A204.1 (cell line): ENCODE data around the gene RPL31.

Experiments
- FAIRE-seq: peaks from 2 replicates; lab custom pipeline; 2012; peaks lifted over from hg19 to GRCh38; lab: Jason Lieb, UNC

RPL31 gene

GRCh38 chr2:100976061-100976460 is 26.0 kb upstream of the RPL31 start:
- no peak for FAIRE-seq

- no peak for FAIRE-seq
Measured at GRCh38 chr2:100976645-100977391, 25.3 kb upstream of the RPL31 start.

GRCh38 chr2:100977511-100977910 is 24.6 kb upstream of the RPL31 start:
- no peak for FAIRE-seq

- FAIRE-seq: no peak
Measured at GRCh38 chr2:100978582-100979191, 23.4 kb upstream of the RPL31 start.

- FAIRE-seq: no peak
Measured at GRCh38 chr2:100980046-100980445, 22.0 kb upstream of the RPL31 start.

GRCh38 chr2:100981011-100981410 is 21.1 kb upstream of the RPL31 start:
- no peak for FAIRE-seq

- no peak for FAIRE-seq
Measured at GRCh38 chr2:100982431-100982861, 19.6 kb upstream of the RPL31 start.

- no peak for FAIRE-seq
Measured at GRCh38 chr2:100983201-100983600, 18.9 kb upstream of the RPL31 start.

- FAIRE-seq: no peak
Measured at GRCh38 chr2:100983684-100984310, 18.3 kb upstream of the RPL31 start.

GRCh38 chr2:100984892-100985307 is 17.2 kb upstream of the RPL31 start:
- no peak for FAIRE-seq

- no peak for FAIRE-seq
Measured at GRCh38 chr2:100986157-100986556, 15.9 kb upstream of the RPL31 start.

- no peak for FAIRE-seq
Measured at GRCh38 chr2:100987536-100987935, 14.6 kb upstream of the RPL31 start.

- no peak for FAIRE-seq
Measured at GRCh38 chr2:100987974-100988373, 14.1 kb upstream of the RPL31 start.

- FAIRE-seq: no peak
Measured at GRCh38 chr2:100988630-100989417, 13.3 kb upstream of the RPL31 start.

- no peak for FAIRE-seq
Measured at GRCh38 chr2:100989666-100990065, 12.4 kb upstream of the RPL31 start.

GRCh38 chr2:100990166-100990565 is 11.9 kb upstream of the RPL31 start:
- FAIRE-seq: no peak

GRCh38 chr2:100990650-100991403 is 11.3 kb upstream of the RPL31 start:
- no peak for FAIRE-seq

- FAIRE-seq: no peak
Measured at GRCh38 chr2:100991404-100991773, 10.7 kb upstream of the RPL31 start.

GRCh38 chr2:100992262-100992661 is 9.8 kb upstream of the RPL31 start:
- no peak for FAIRE-seq

- FAIRE-seq: no peak
Measured at GRCh38 chr2:100993294-100993693, 8.8 kb upstream of the RPL31 start.

- no peak for FAIRE-seq
Measured at GRCh38 chr2:100995309-100996075, 6.6 kb upstream of the RPL31 start.
